ENCODE results near the gene LCN12. TPM values are rescaled to one million over a fixed set of nuclear protein-coding genes. Genes with fewer than 3 reads are reported as not detected.

The LCN12 gene
- total RNA-seq, 3 donors from 2014 or later = 0.49 to 1.2 (median 0.58) TPM

- Mint-ChIP-seq H3K27me3 (ENCODE audit: low read depth) (peaks cover 10% of the 10 kb centered on the region), H3K4me3 (no peak overlapping the region)
- ATAC-seq = no peak
Measured at GRCh38 chr9:136988872-136989271, 36.8 kb downstream of the LCN12 start.

GRCh38 chr9:136990242-136990911, 38.3 kb downstream of the LCN12 start:
- peaks cover 7% of the 10 kb centered on the region for H3K27me3 Mint-ChIP-seq (ENCODE audit: low read depth)
- ATAC-seq (no peak), DNase-seq (no peak)
- peaks cover 2% of the 10 kb centered on the region for H3K36me3 Mint-ChIP-seq (ENCODE audit: insufficient read depth)
- peaks cover 19% of the 10 kb centered on the region for H3K4me1 Mint-ChIP-seq (ENCODE audit: low read depth)
- H3K9me3 Mint-ChIP-seq = no peaks in the 10 kb centered on the region
- H3K4me3 Mint-ChIP-seq = peak overlapping the region; percentile 79

More at GRCh38 chr9:136988872-136989271, 36.8 kb downstream of the LCN12 start:
- Mint-ChIP-seq H3K4me1 (ENCODE audit: low read depth) (peaks cover 18% of the 10 kb centered on the region), H3K9me3 (no peaks in the 10 kb centered on the region), H3K36me3 (ENCODE audit: insufficient read depth) (peaks cover 1% of the 10 kb centered on the region)
- no peak for DNase-seq

GRCh38 chr9:136991993-136992818, 40.1 kb downstream of the LCN12 start, which contains the start of gene PAXX:
Gene PAXX, plus strand, starts transcription at chr9:136992422. Its CDS starts 22 bp downstream, at chr9:136992444.
- ATAC-seq = peak; percentile 91
- peaks cover 26% of the 10 kb centered on the region for H3K4me1 Mint-ChIP-seq (ENCODE audit: low read depth)
- H3K27me3 Mint-ChIP-seq (ENCODE audit: low read depth) = peaks cover under 1% of the 10 kb centered on the region
- H3K9me3 Mint-ChIP-seq = no peaks in the 10 kb centered on the region
- peak; percentile 94 for DNase-seq
- H3K4me3 Mint-ChIP-seq = peak within 1 kb of the TSS; percentile 87
- H3K36me3 Mint-ChIP-seq (ENCODE audit: insufficient read depth) = peaks cover 2% of the 10 kb centered on the region

- ATAC-seq (no peak), DNase-seq (no peak)
- H3K4me1 Mint-ChIP-seq (ENCODE audit: low read depth) = peaks cover 33% of the 10 kb centered on the region
- H3K9me3 Mint-ChIP-seq = no peaks in the 10 kb centered on the region
- peaks cover 2% of the 10 kb centered on the region for H3K36me3 Mint-ChIP-seq (ENCODE audit: insufficient read depth)
- peak overlapping the region; percentile 87 for H3K4me3 Mint-ChIP-seq
- no peaks in the 10 kb centered on the region for H3K27me3 Mint-ChIP-seq (ENCODE audit: low read depth)
Measured at GRCh38 chr9:136992819-136993369, 40.8 kb downstream of the LCN12 start.

GRCh38 chr9:136994180-136994887, 42.3 kb downstream of the LCN12 start:
- Mint-ChIP-seq H3K4me3 (no peak overlapping the region), H3K27me3 (ENCODE audit: low read depth) (no peaks in the 10 kb centered on the region), H3K4me1 (ENCODE audit: low read depth) (peaks cover 38% of the 10 kb centered on the region), H3K36me3 (ENCODE audit: insufficient read depth) (peaks cover 2% of the 10 kb centered on the region), H3K9me3 (no peaks in the 10 kb centered on the region)
- ATAC-seq (no peak), DNase-seq (no peak)

GRCh38 chr9:136994888-136995230, 42.8 kb downstream of the LCN12 start:
- peaks cover 2% of the 10 kb centered on the region for H3K36me3 Mint-ChIP-seq (ENCODE audit: insufficient read depth)
- ATAC-seq = no peak
- H3K4me3 Mint-ChIP-seq = no peak overlapping the region
- DNase-seq = no peak
- no peaks in the 10 kb centered on the region for H3K9me3 Mint-ChIP-seq
- no peaks in the 10 kb centered on the region for H3K27me3 Mint-ChIP-seq (ENCODE audit: low read depth)
- peaks cover 38% of the 10 kb centered on the region for H3K4me1 Mint-ChIP-seq (ENCODE audit: low read depth)

GRCh38 chr9:136995362-136995761, 43.3 kb downstream of the LCN12 start:
- no peak for ATAC-seq
- Mint-ChIP-seq H3K4me1 (ENCODE audit: low read depth) (peaks cover 43% of the 10 kb centered on the region), H3K9me3 (no peaks in the 10 kb centered on the region), H3K4me3 (no peak overlapping the region), H3K36me3 (ENCODE audit: insufficient read depth) (peaks cover 2% of the 10 kb centered on the region), H3K27me3 (ENCODE audit: low read depth) (no peaks in the 10 kb centered on the region)
- no peak for DNase-seq

GRCh38 chr9:136995772-136996311, 43.8 kb downstream of the LCN12 start:
- Mint-ChIP-seq H3K27me3 (ENCODE audit: low read depth) (no peaks in the 10 kb centered on the region), H3K4me3 (peak overlapping the region; percentile 62), H3K36me3 (ENCODE audit: insufficient read depth) (peaks cover 2% of the 10 kb centered on the region), H3K4me1 (ENCODE audit: low read depth) (peaks cover 47% of the 10 kb centered on the region), H3K9me3 (no peaks in the 10 kb centered on the region)
- DNase-seq = no peak
- ATAC-seq = no peak

GRCh38 chr9:136996361-136997292, 44.6 kb downstream of the LCN12 start, which contains the start of gene CLIC3:
Gene CLIC3, minus strand, starts transcription at chr9:136996568. Its CDS starts 25 bp downstream, at chr9:136996543.
- Mint-ChIP-seq H3K36me3 (ENCODE audit: insufficient read depth) (peaks cover 2% of the 10 kb centered on the region), H3K4me1 (ENCODE audit: low read depth) (peaks cover 40% of the 10 kb centered on the region), H3K4me3 (peak within 1 kb of the TSS; percentile 62), H3K9me3 (no peaks in the 10 kb centered on the region), H3K27me3 (ENCODE audit: low read depth) (no peaks in the 10 kb centered on the region)
- ATAC-seq (no peak), DNase-seq (peak; percentile 40)

GRCh38 chr9:136997371-136997770, 45.3 kb downstream of the LCN12 start:
- Mint-ChIP-seq H3K27me3 (ENCODE audit: low read depth) (no peaks in the 10 kb centered on the region), H3K36me3 (ENCODE audit: insufficient read depth) (peaks cover 2% of the 10 kb centered on the region), H3K9me3 (no peaks in the 10 kb centered on the region), H3K4me3 (peak overlapping the region; percentile 56), H3K4me1 (ENCODE audit: low read depth) (peaks cover 40% of the 10 kb centered on the region)
- ATAC-seq (no peak), DNase-seq (no peak)

GRCh38 chr9:136997830-136998234, 45.8 kb downstream of the LCN12 start:
- H3K4me3 Mint-ChIP-seq = peak overlapping the region; percentile 56
- ATAC-seq = no peak
- H3K36me3 Mint-ChIP-seq (ENCODE audit: insufficient read depth) = peaks cover 2% of the 10 kb centered on the region
- H3K4me1 Mint-ChIP-seq (ENCODE audit: low read depth) = peaks cover 37% of the 10 kb centered on the region
- DNase-seq = no peak
- H3K9me3 Mint-ChIP-seq = no peaks in the 10 kb centered on the region
- H3K27me3 Mint-ChIP-seq (ENCODE audit: low read depth) = no peaks in the 10 kb centered on the region

GRCh38 chr9:137000177-137000930, 48.3 kb downstream of the LCN12 start:
- no peak for DNase-seq
- H3K4me3 Mint-ChIP-seq = no peak overlapping the region

More at GRCh38 chr9:137000177-137000930, 48.3 kb downstream of the LCN12 start:
- Mint-ChIP-seq H3K36me3 (ENCODE audit: insufficient read depth) (no peaks in the 10 kb centered on the region), H3K27me3 (ENCODE audit: low read depth) (no peaks in the 10 kb centered on the region), H3K4me1 (ENCODE audit: low read depth) (peaks cover 31% of the 10 kb centered on the region), H3K9me3 (no peaks in the 10 kb centered on the region)
- peak; percentile 56 to 65 for ATAC-seq

Data from activated T-cell treated with anti-CD3 and anti-CD28 coated beads, Interleukin-2, amount 50 U/mL, for 4 hours (primary cell).